ENCODE data around the gene FMO2. TPM values are rescaled to one million over a fixed set of nuclear protein-coding genes. Genes with fewer than 3 reads are reported as not detected.

The FMO2 gene
- total and polyA plus RNA-seq, 2 of the 8 experiments (the other 6 are each of a cell fraction or from before 2014, with no cell fraction given): not detected

GRCh38 chr1:171217658-171218443 is 32.8 kb downstream of the FMO2 start (continued):
- TF ChIP-seq ATF3 (IDR thresholded peaks at IDR 0.05; ENCODE audit: insufficient read depth, low read depth, low read length): no peak
- TF ChIP-seq CHD7 (IDR thresholded peaks at IDR 0.05; ENCODE audit: insufficient replicate concordance, low read length): no peak
- TF ChIP-seq RFX5 (IDR thresholded peaks at IDR 0.05; ENCODE audit: borderline replicate concordance, low read depth, low read length): no peak
- no peak for TF ChIP-seq EZH2 (IDR thresholded peaks at IDR 0.05; ENCODE audit: low read depth, low read length, severe bottlenecking)

Measured in H1 (cell line).